SU-DHL-6 (cell line): ENCODE results near the gene RASGRP4.
A peak's percentile ranks its signal among the peaks of the same experiment; 100 is the strongest.
"Not testable (repeated sequence)": the region's sequence is repeated elsewhere in the genome, so short reads cannot be mapped to it uniquely, and the experiment has no call there.

ENCODE experiments used
- H2AFZ ChIP-seq: fragments of 200-600 bp; sonication (generic); 2 replicates; pipeline ENCODE4 v1.6.1; 2014; ENCODE audit warnings: low read depth, mild to moderate bottlenecking, moderate library complexity, mixed read lengths, antibody characterized with exemption, low read length; ENCODE audit not compliant: severe bottlenecking
- H3F3A ChIP-seq: fragments of 200-600 bp; shearing (Covaris generic); 2 replicates; pipeline ENCODE4 v1.6.0; 2016; ENCODE audit warnings: antibody characterized with exemption, mild to moderate bottlenecking; ENCODE audit not compliant: insufficient read depth
- H3K27ac ChIP-seq: fragments of 200-600 bp; sonication (generic); 2 replicates; pipeline ENCODE4 v1.5.1; 2016; ENCODE audit warnings: low read depth, mild to moderate bottlenecking, low read length, moderate library complexity, mixed read lengths
- H3K27me3 ChIP-seq: fragments of 200-600 bp; sonication (generic), shearing (Covaris generic); 2 replicates; pipeline ENCODE4 v1.6.0; 2014; ENCODE audit warnings: mild to moderate bottlenecking, low read length
- H3K36me3 ChIP-seq: fragments of 200-600 bp; sonication (generic); 2 replicates; pipeline ENCODE4 v1.6.1; 2014; ENCODE audit warnings: mild to moderate bottlenecking, low read length, mixed read lengths
- H3K4me2 ChIP-seq: fragments of 300-600, 200-600 bp; shearing (Covaris generic), sonication (generic); 2 replicates; pipeline ENCODE4 v1.6.0; 2014; ENCODE audit warnings: low read length, low read depth, mild to moderate bottlenecking; ENCODE audit not compliant: poor library complexity, severe bottlenecking
- H3K4me3 ChIP-seq: fragments of 200-600 bp; sonication (generic); 2 replicates; pipeline ENCODE4 v1.5.1; 2014; ENCODE audit warnings: antibody characterized with exemption, low read length, mild to moderate bottlenecking, mixed read lengths; ENCODE audit not compliant: insufficient read depth, poor library complexity, severe bottlenecking
- H3K79me2 ChIP-seq: fragments of 200-600 bp; sonication (generic); 2 replicates; pipeline ENCODE4 v1.6.1; 2014; ENCODE audit warnings: mild to moderate bottlenecking, low read length, moderate library complexity; ENCODE audit not compliant: insufficient read depth
- H3K9ac ChIP-seq: fragments of 200-600 bp; sonication (generic); 2 replicates; pipeline ENCODE4 v1.7.0; 2014; ENCODE audit warnings: mild to moderate bottlenecking, low read length
- H3K9me2 ChIP-seq: fragments of 200-600 bp; sonication (generic); replicated peaks from 2 replicates; pipeline ENCODE4 v1.6.1; 2014; ENCODE audit warnings: low read length; ENCODE audit not compliant: insufficient read depth
- H3K9me3 ChIP-seq: fragments of 200-600 bp; sonication (generic); 2 replicates; pipeline ENCODE4 v1.6.1; 2014; ENCODE audit warnings: low read length, mixed read lengths; ENCODE audit not compliant: insufficient read depth
- H4K20me1 ChIP-seq: fragments of 200-600 bp; sonication (generic); 2 replicates; pipeline ENCODE4 v1.6.1; 2014; ENCODE audit warnings: low read depth, mild to moderate bottlenecking, antibody characterized with exemption, low read length, moderate library complexity, mixed read lengths
- EZH2phosphoT487 ChIP-seq: fragments of 200-600 bp; sonication (generic), shearing (Covaris generic); conservative IDR thresholded peaks from 2 replicates; pipeline ENCODE4 v1.6.1; 2018; ENCODE audit warnings: mild to moderate bottlenecking, antibody characterized with exemption, low read length, moderate library complexity, mixed read lengths
- TF ChIP-seq, protein P1 (sequence below): fragments of 200-600 bp; sonication (generic); IDR thresholded peaks from one replicate; pipeline ENCODE4 v1.5.1; 2017; ENCODE audit warnings: antibody characterized with exemption, mild to moderate bottlenecking, low read length, moderate library complexity; ENCODE audit not compliant: insufficient read depth, poor library complexity, severe bottlenecking

The RASGRP4 gene

DNA sequence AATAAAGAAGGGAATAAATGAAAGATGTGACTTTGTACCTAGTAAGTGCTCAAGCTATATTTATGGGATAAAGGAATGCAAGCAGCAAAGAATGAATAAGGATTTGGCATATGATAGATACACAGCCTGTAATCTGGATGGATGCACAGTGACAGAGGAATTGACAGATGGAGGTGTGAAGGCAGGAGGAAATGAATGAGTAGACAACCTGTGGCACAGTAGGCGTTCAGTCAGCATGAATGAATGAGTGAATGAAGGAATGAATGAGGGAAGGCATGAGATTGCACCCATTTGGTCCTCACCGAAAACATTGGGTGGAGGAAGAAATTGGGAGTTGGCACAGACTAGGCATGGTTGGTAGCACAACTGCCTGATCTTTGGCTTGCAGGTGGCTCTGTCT, 56.4 kb downstream of the RASGRP4 start:
- H3F3A ChIP-seq, result no peaks in the 10 kb centered on the region; the same call in 1 of the 2 replicates
- no peaks in the 10 kb centered on the region for H4K20me1 ChIP-seq
- no peaks in the 10 kb centered on the region for H3K79me2 ChIP-seq
- H2AFZ ChIP-seq, result no peak overlapping the region
- H3K27ac ChIP-seq, result no peak overlapping the region
- no peaks in the 10 kb centered on the region for H3K36me3 ChIP-seq
- no peak overlapping the region for H3K4me2 ChIP-seq
- no peaks in the 10 kb centered on the region for H3K9me2 ChIP-seq
- H3K27me3 ChIP-seq, result no peaks in the 10 kb centered on the region
- H3K9ac ChIP-seq, result no peak overlapping the region
- H3K4me3 ChIP-seq, result no peak overlapping the region
- H3K9me3 ChIP-seq, result no peaks in the 10 kb centered on the region
- TF ChIP-seq EZH2phosphoT487, result no peak
- TF ChIP-seq, protein P1, sequence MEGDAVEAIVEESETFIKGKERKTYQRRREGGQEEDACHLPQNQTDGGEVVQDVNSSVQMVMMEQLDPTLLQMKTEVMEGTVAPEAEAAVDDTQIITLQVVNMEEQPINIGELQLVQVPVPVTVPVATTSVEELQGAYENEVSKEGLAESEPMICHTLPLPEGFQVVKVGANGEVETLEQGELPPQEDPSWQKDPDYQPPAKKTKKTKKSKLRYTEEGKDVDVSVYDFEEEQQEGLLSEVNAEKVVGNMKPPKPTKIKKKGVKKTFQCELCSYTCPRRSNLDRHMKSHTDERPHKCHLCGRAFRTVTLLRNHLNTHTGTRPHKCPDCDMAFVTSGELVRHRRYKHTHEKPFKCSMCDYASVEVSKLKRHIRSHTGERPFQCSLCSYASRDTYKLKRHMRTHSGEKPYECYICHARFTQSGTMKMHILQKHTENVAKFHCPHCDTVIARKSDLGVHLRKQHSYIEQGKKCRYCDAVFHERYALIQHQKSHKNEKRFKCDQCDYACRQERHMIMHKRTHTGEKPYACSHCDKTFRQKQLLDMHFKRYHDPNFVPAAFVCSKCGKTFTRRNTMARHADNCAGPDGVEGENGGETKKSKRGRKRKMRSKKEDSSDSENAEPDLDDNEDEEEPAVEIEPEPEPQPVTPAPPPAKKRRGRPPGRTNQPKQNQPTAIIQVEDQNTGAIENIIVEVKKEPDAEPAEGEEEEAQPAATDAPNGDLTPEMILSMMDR, result no peak

DNA sequence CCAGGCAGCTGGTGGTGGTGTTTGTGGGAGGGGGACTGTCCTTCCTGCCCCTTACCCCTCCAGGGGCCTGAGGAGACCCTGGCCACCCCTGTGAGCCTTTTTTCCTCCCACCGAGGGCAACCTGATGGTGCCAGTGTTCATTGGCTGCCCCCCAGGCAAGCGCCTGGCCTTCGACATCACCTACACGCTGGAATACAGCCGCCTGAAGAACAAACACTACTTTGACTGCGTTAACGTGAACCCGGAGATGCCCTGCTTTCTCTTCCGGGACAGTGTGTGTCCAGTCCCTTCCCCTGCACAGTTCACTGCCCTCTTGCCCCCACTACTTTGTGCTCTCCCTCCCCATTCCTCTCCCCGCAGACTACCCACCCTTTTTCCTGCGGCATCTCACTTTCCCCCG, 59.0 kb downstream of the RASGRP4 start:
- Histone ChIP-seq H3K27ac (no peak overlapping the region), H4K20me1 (no peaks in the 10 kb centered on the region), H3K9me2 (no peaks in the 10 kb centered on the region), H3K27me3 (no peaks in the 10 kb centered on the region), H3K9me3 (no peaks in the 10 kb centered on the region), H3F3A (no peaks in the 10 kb centered on the region), H3K4me3 (no peak overlapping the region), H3K4me2 (no peak overlapping the region), H3K36me3 (no peaks in the 10 kb centered on the region), H3K9ac (no peak overlapping the region), H2AFZ (no peak overlapping the region), H3K79me2 (no peaks in the 10 kb centered on the region)
- no peak for TF ChIP-seq EZH2phosphoT487
- TF ChIP-seq, protein P1, result no peak

DNA sequence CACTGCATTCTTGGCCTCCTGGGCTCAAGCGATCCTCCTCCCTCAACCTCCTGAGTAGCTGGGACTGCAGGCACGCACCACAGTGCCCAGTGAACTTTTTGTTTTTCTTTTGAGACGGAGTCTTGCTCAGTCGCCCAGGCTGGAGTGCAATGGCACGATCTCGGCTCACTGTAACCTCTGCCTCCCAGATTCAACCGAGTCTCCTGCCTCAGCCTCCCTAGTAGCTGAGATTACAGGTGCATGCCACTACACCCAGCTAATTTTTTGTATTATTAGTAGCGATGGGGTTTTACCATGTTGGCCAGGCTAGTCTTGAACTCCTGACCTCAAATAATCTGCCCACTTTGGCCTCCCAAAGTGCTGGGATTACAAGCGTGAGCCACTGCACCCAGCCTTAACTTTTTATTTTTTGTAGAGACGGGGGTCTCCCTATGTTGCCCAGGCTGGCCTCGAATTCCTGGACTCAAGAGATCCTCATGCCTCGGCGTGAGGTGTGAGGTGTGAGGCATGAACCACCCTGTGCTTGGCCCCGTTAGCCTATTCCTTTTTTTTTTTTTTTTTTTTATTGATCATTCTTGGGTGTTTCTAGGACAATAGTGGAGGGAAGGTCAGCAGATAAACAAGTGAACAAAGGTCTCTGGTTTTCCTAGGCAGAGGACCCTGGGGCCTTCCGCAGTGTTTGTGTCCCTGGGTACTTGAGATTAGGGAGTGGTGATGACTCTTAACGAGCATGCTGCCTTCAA, 62.9 kb downstream of the RASGRP4 start:
- H3K27ac ChIP-seq, H3K79me2 ChIP-seq, H3K36me3 ChIP-seq, H3K9me2 ChIP-seq, H3K9me3 ChIP-seq, H3K27me3 ChIP-seq, H3F3A ChIP-seq, H4K20me1 ChIP-seq, H2AFZ ChIP-seq: not testable (repeated sequence)
- Histone ChIP-seq H3K9ac (peak overlapping the region; percentile 30; the same call in 1 of the 2 replicates), H3K4me2 (peak overlapping the region; percentile 66), H3K4me3 (peak overlapping the region; percentile 53)
